KOPT-K1 (cell line): ENCODE results near the gene CD177.
"Not testable (repeated sequence)": the region's sequence is repeated elsewhere in the genome, so short reads cannot be mapped to it uniquely, and the experiment has no call there.

Experiments used
- H3K27ac ChIP-seq: fragments of 200-600 bp; sonication (generic); 2 replicates; pipeline ENCODE4 v1.5.1; 2016; ENCODE audit warnings: antibody characterized with exemption, mild to moderate bottlenecking, low read depth, low read length; ENCODE audit not compliant: poor library complexity, severe bottlenecking
- H3K36me3 ChIP-seq: fragments of 200-600 bp; sonication (generic); 2 replicates; pipeline ENCODE4 v1.5.1; 2017; ENCODE audit warnings: antibody characterized with exemption, mild to moderate bottlenecking, low read length, moderate library complexity; ENCODE audit not compliant: insufficient read depth
- H3K9me3 ChIP-seq: fragments of 200-600 bp; sonication (generic); 2 replicates; pipeline ENCODE4 v1.5.1; 2017; ENCODE audit warnings: antibody characterized with exemption, low read length, mild to moderate bottlenecking; ENCODE audit not compliant: insufficient read depth, poor library complexity, severe bottlenecking

The CD177 gene

GRCh38 chr19:43326761-43327160, 26.7 kb upstream of the CD177 start:
- not testable (repeated sequence) for H3K36me3 ChIP-seq, H3K9me3 ChIP-seq, H3K27ac ChIP-seq

GRCh38 chr19:43328561-43328960, 24.9 kb upstream of the CD177 start:
- H3K27ac ChIP-seq, H3K9me3 ChIP-seq, H3K36me3 ChIP-seq: not testable (repeated sequence)

- H3K27ac ChIP-seq, H3K36me3 ChIP-seq, H3K9me3 ChIP-seq: not testable (repeated sequence)
These were observed 24.4 kb upstream of the CD177 start for GRCh38 chr19:43329049-43329448.

- Histone ChIP-seq H3K36me3 (no peaks in the 10 kb centered on the region), H3K27ac (no peak overlapping the region), H3K9me3 (no peaks in the 10 kb centered on the region)
These were observed 23.5 kb upstream of the CD177 start for GRCh38 chr19:43329989-43330388.

- no peaks in the 10 kb centered on the region for H3K36me3 ChIP-seq
These were observed 22.6 kb upstream of the CD177 start for GRCh38 chr19:43330726-43331434.

GRCh38 chr19:43331435-43332010, 22.0 kb upstream of the CD177 start:
- Histone ChIP-seq H3K36me3 (no peaks in the 10 kb centered on the region), H3K27ac (no peak overlapping the region), H3K9me3 (no peaks in the 10 kb centered on the region)

More at GRCh38 chr19:43330726-43331434, 22.6 kb upstream of the CD177 start:
- no peaks in the 10 kb centered on the region for H3K9me3 ChIP-seq
- H3K27ac ChIP-seq, result no peak overlapping the region

- Histone ChIP-seq H3K36me3 (no peaks in the 10 kb centered on the region), H3K9me3 (no peaks in the 10 kb centered on the region), H3K27ac (no peak overlapping the region)
These were observed 21.2 kb upstream of the CD177 start for GRCh38 chr19:43332058-43332922.

GRCh38 chr19:43336508-43336907, 17.0 kb upstream of the CD177 start:
- not testable (repeated sequence) for H3K27ac ChIP-seq, H3K9me3 ChIP-seq, H3K36me3 ChIP-seq

GRCh38 chr19:43337737-43338136, 15.7 kb upstream of the CD177 start:
- H3K36me3 ChIP-seq, result no peaks in the 10 kb centered on the region
- no peak overlapping the region for H3K27ac ChIP-seq
- no peaks in the 10 kb centered on the region for H3K9me3 ChIP-seq

- Histone ChIP-seq H3K9me3 (no peaks in the 10 kb centered on the region), H3K36me3 (no peaks in the 10 kb centered on the region), H3K27ac (no peak overlapping the region)
These were observed 15.0 kb upstream of the CD177 start for GRCh38 chr19:43338530-43338929.

GRCh38 chr19:43339243-43339930, 14.1 kb upstream of the CD177 start:
- H3K9me3 ChIP-seq, H3K27ac ChIP-seq, H3K36me3 ChIP-seq: not testable (repeated sequence)

- not testable (repeated sequence) for H3K27ac ChIP-seq, H3K36me3 ChIP-seq, H3K9me3 ChIP-seq
These were observed 13.4 kb upstream of the CD177 start for GRCh38 chr19:43340101-43340500.

GRCh38 chr19:43341098-43341497, 12.4 kb upstream of the CD177 start:
- H3K27ac ChIP-seq, H3K36me3 ChIP-seq, H3K9me3 ChIP-seq: not testable (repeated sequence)

GRCh38 chr19:43342104-43342503, 11.4 kb upstream of the CD177 start:
- not testable (repeated sequence) for H3K36me3 ChIP-seq, H3K27ac ChIP-seq, H3K9me3 ChIP-seq

- H3K27ac ChIP-seq, H3K9me3 ChIP-seq, H3K36me3 ChIP-seq: not testable (repeated sequence)
These were observed 9.1 kb upstream of the CD177 start for GRCh38 chr19:43344347-43344925.
